NCI-H1048 (cell line): ENCODE measurements around the gene RAB1A.
"Not testable (repeated sequence)": the region's sequence is repeated elsewhere in the genome, so short reads cannot be mapped to it uniquely, and the experiment has no call there.

Experiments used
- DNase-seq: peaks from one replicate; lab custom pipeline; 2025; lab: John Stamatoyannopoulos, UW

Gene RAB1A

GRCh38 chr2:65129826-65130663 lies at the start of gene RAB1A:
Gene RAB1A (minus strand): TSS chr2:65130106. CDS start chr2:65129915, 191 bp downstream.
- DNase-seq: peak; percentile 99

- DNase-seq: no peak
These were observed 48.0 kb upstream of the RAB1A start for GRCh38 chr2:65177751-65178442.

- DNase-seq: no peak
These were observed 46.1 kb upstream of the RAB1A start for GRCh38 chr2:65175894-65176530.

GRCh38 chr2:65174031-65174430 lies 44.1 kb upstream of the RAB1A start:
- not testable (repeated sequence) for DNase-seq

GRCh38 chr2:65172994-65173790 lies 43.3 kb upstream of the RAB1A start:
- DNase-seq: no peak

GRCh38 chr2:65170611-65171477 lies 40.9 kb upstream of the RAB1A start:
- not testable (repeated sequence) for DNase-seq

- no peak for DNase-seq
These were observed 39.8 kb upstream of the RAB1A start for GRCh38 chr2:65169760-65170136.

GRCh38 chr2:65165558-65165957 lies 35.7 kb upstream of the RAB1A start:
- DNase-seq: no peak

- DNase-seq: no peak
These were observed 34.6 kb upstream of the RAB1A start for GRCh38 chr2:65164426-65164891.

GRCh38 chr2:65161551-65162100 lies 31.7 kb upstream of the RAB1A start:
- no peak for DNase-seq

GRCh38 chr2:65159906-65160305 lies 30.0 kb upstream of the RAB1A start:
- no peak for DNase-seq

- DNase-seq: no peak
These were observed 29.4 kb upstream of the RAB1A start for GRCh38 chr2:65159261-65159660.

- no peak for DNase-seq
These were observed 28.7 kb upstream of the RAB1A start for GRCh38 chr2:65158557-65158956.

- not testable (repeated sequence) for DNase-seq
These were observed 27.9 kb upstream of the RAB1A start for GRCh38 chr2:65157856-65158255.

- DNase-seq: no peak
These were observed 26.1 kb upstream of the RAB1A start for GRCh38 chr2:65156041-65156440.

- DNase-seq: no peak
These were observed 23.6 kb upstream of the RAB1A start for GRCh38 chr2:65153515-65153914.

GRCh38 chr2:65146078-65146477 lies 16.2 kb upstream of the RAB1A start:
- no peak for DNase-seq

- DNase-seq: no peak
These were observed 14.7 kb upstream of the RAB1A start for GRCh38 chr2:65144571-65144970.

GRCh38 chr2:65142515-65142914 lies 12.6 kb upstream of the RAB1A start:
- DNase-seq: no peak

GRCh38 chr2:65137197-65137775 lies 7.4 kb upstream of the RAB1A start:
- DNase-seq: no peak
